Measurements from ENCODE around the gene SCYGR7. TPM values are rescaled to one million over a fixed set of nuclear protein-coding genes. Genes with fewer than 3 reads are reported as not detected.

The SCYGR7 gene
- total RNA-seq, 4 donors from 2014 or later = not detected

- Histone ChIP-seq H3K9me3 (no peaks in the 10 kb centered on the region), H3K27me3 (no peaks in the 10 kb centered on the region), H3K27ac (replicated peaks in 1 of 4) (no peak overlapping the region), H3K4me3 (no peak overlapping the region), H3K36me3 (no peaks in the 10 kb centered on the region), H3K4me1 (peaks cover 0 to 9% (median 8%) of the 10 kb centered on the region in 4 donors)
- WGBS = 86% methylated on average over 4 of the region's 22 CpGs
- TF ChIP-seq CTCF (IDR thresholded peaks at IDR 0.05) (no peak), POLR2AphosphoS5 (IDR thresholded peaks at IDR 0.05) (no peak), EP300 (IDR thresholded peaks at IDR 0.05) (no peak), POLR2A (IDR thresholded peaks at IDR 0.05; ENCODE audit: low read depth) (no peak)
- DNase-seq (ENCODE audit: extremely low spot score) = no peak
- intact Hi-C loops (cut with DNase I) = loop anchor here (5.0 kb wide), 2 partner anchors 296 to 361 kb away; partner anchors contain the start of gene AGFG1
Measured at GRCh38 chr2:227767830-227768229, 39.7 kb downstream of the SCYGR7 start.

DNA sequence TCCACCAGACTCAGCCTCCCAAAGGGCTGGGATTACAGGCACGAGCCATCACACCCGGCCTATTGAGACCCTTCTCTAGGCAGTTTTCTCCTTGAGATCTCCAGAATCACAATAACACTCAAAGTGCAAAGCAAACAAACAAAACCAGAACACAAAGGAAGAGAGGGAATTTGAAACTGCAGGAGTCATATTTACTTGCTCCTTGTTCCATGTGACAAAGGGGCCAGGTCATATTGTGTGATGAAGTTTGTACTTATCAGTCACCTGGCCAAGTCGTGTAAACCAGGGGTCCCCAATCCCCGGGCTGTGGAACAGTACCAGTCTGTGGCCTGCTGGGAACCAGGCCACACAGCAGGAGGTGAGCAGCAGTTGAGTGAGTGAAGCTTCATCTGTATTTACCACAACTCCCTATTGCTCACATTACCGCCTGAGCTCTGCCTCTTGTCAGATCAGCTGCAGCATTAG is 44.1 kb downstream of the SCYGR7 start:
- H3K4me1 ChIP-seq = no peaks in the 10 kb centered on the region
- no peaks in the 10 kb centered on the region for H3K9me3 ChIP-seq
- H3K27me3 ChIP-seq = no peaks in the 10 kb centered on the region
- intact Hi-C loops (cut with DNase I) = no loop called here
- TF ChIP-seq EP300 (IDR thresholded peaks at IDR 0.05) (no peak), CTCF (IDR thresholded peaks at IDR 0.05) (no peak), POLR2AphosphoS5 (IDR thresholded peaks at IDR 0.05) (no peak), POLR2A (IDR thresholded peaks at IDR 0.05; ENCODE audit: low read depth) (no peak)
- DNase-seq (ENCODE audit: extremely low spot score) = no peak
- H3K4me3 ChIP-seq = no peak overlapping the region
- 66% methylated on average over 4 of the region's 5 CpGs for WGBS
- no peak overlapping the region for H3K27ac ChIP-seq (replicated peaks in 1 of 4)
- H3K36me3 ChIP-seq = no peaks in the 10 kb centered on the region

GRCh38 chr2:227772932-227773331 is 44.8 kb downstream of the SCYGR7 start:
- Histone ChIP-seq H3K27ac (replicated peaks in 1 of 4) (no peak overlapping the region), H3K9me3 (no peaks in the 10 kb centered on the region), H3K4me1 (no peaks in the 10 kb centered on the region), H3K4me3 (no peak overlapping the region), H3K27me3 (no peaks in the 10 kb centered on the region), H3K36me3 (no peaks in the 10 kb centered on the region)
- intact Hi-C loops (cut with DNase I) = no loop called here
- DNase-seq (ENCODE audit: extremely low spot score) = no peak
- 70% methylated on average over 2 of the region's 2 CpGs for WGBS
- TF ChIP-seq CTCF (IDR thresholded peaks at IDR 0.05) (no peak), POLR2AphosphoS5 (IDR thresholded peaks at IDR 0.05) (no peak), EP300 (IDR thresholded peaks at IDR 0.05) (no peak), POLR2A (IDR thresholded peaks at IDR 0.05; ENCODE audit: low read depth) (no peak)

- intact Hi-C loops (cut with DNase I) = no loop called here
- H3K4me1 ChIP-seq = no peaks in the 10 kb centered on the region
- H3K36me3 ChIP-seq = no peaks in the 10 kb centered on the region
- WGBS = 63% methylated on average over 15 of the region's 15 CpGs
- TF ChIP-seq POLR2AphosphoS5 (IDR thresholded peaks at IDR 0.05) (no peak), EP300 (IDR thresholded peaks at IDR 0.05) (no peak), POLR2A (IDR thresholded peaks at IDR 0.05; ENCODE audit: low read depth) (no peak), CTCF (IDR thresholded peaks at IDR 0.05) (no peak)
- no peaks in the 10 kb centered on the region for H3K27me3 ChIP-seq
- no peak overlapping the region for H3K4me3 ChIP-seq
- no peaks in the 10 kb centered on the region for H3K9me3 ChIP-seq
- no peak overlapping the region for H3K27ac ChIP-seq (replicated peaks in 1 of 4)
- DNase-seq (ENCODE audit: extremely low spot score) = no peak
Measured at GRCh38 chr2:227774011-227774624, 46.0 kb downstream of the SCYGR7 start.

Measured in esophagus muscularis mucosa (tissue), 4 donors.